HL-60/S4 treated with phorbol 12-myristate 13-acetate at 8.2 ng/mL for 4 days and 3 days (cell line): ENCODE measurements around the gene MAP3K5.
"Not testable (repeated sequence)": the region's sequence is repeated elsewhere in the genome, so short reads cannot be mapped to it uniquely, and the experiment has no call there.

Experiments
- in situ Hi-C: fragments of 300-500 bp; cut with MboI; formaldehyde crosslinking; loops from 2 replicates; pipeline ENCODE4 v1.15.0; 2022; ENCODE audit warnings: low sequenced_read_pairs

Gene MAP3K5

GRCh38 chr6:136775081-136775480 is 17.2 kb downstream of the MAP3K5 start:
- in situ Hi-C loops, result no loop called here

- in situ Hi-C loops, result no loop called here
These were observed 17.8 kb downstream of the MAP3K5 start for GRCh38 chr6:136774228-136775041.

- in situ Hi-C loops, result no loop called here
These were observed 18.8 kb downstream of the MAP3K5 start for GRCh38 chr6:136773473-136773796.

GRCh38 chr6:136772685-136773472 is 19.4 kb downstream of the MAP3K5 start:
- in situ Hi-C loops, result no loop called here

- in situ Hi-C loops, result no loop called here
These were observed 21.0 kb downstream of the MAP3K5 start for GRCh38 chr6:136771306-136771705.

- in situ Hi-C loops, result no loop called here
These were observed 22.5 kb downstream of the MAP3K5 start for GRCh38 chr6:136769759-136770158.

GRCh38 chr6:136769124-136769523 is 23.2 kb downstream of the MAP3K5 start:
- in situ Hi-C loops, result no loop called here

- in situ Hi-C loops, result no loop called here
These were observed 24.5 kb downstream of the MAP3K5 start for GRCh38 chr6:136767570-136768309.

- in situ Hi-C loops, result no loop called here
These were observed 25.2 kb downstream of the MAP3K5 start for GRCh38 chr6:136767103-136767502.

GRCh38 chr6:136766274-136766673 is 26.0 kb downstream of the MAP3K5 start:
- in situ Hi-C loops, result no loop called here

GRCh38 chr6:136764517-136764993 is 27.7 kb downstream of the MAP3K5 start:
- in situ Hi-C loops, result no loop called here

GRCh38 chr6:136763716-136764516 is 28.4 kb downstream of the MAP3K5 start:
- in situ Hi-C loops, result no loop called here

- in situ Hi-C loops, result no loop called here
These were observed 29.0 kb downstream of the MAP3K5 start for GRCh38 chr6:136763255-136763654.

GRCh38 chr6:136762022-136762975 is 30.0 kb downstream of the MAP3K5 start:
- in situ Hi-C loops, result no loop called here

- in situ Hi-C loops, result no loop called here
These were observed 30.9 kb downstream of the MAP3K5 start for GRCh38 chr6:136761227-136761922.

- in situ Hi-C loops, result not testable (repeated sequence)
These were observed 31.5 kb downstream of the MAP3K5 start for GRCh38 chr6:136760781-136761180.

GRCh38 chr6:136757150-136757549 is 35.1 kb downstream of the MAP3K5 start:
- in situ Hi-C loops, result no loop called here

- in situ Hi-C loops, result no loop called here
These were observed 37.5 kb downstream of the MAP3K5 start for GRCh38 chr6:136754820-136755219.

GRCh38 chr6:136753624-136754023 is 38.7 kb downstream of the MAP3K5 start:
- in situ Hi-C loops, result no loop called here
